RWPE2 (cell line): ENCODE data around the gene DAZAP2.
A peak's percentile ranks its signal among the peaks of the same experiment; 100 is the strongest.
"Not testable (repeated sequence)": the region's sequence is repeated elsewhere in the genome, so short reads cannot be mapped to it uniquely, and the experiment has no call there.

Experiments used
- ATAC-seq: fragments of 200-7000 bp; cut with Tn5 transposase; 3 replicates; pipeline ENCODE4 v1.9.1; 2021; ENCODE audit warnings: low read depth
- DNase-seq: peaks from one replicate; pipeline ENCODE4 v3.0.0-alpha.2; 2020; ENCODE audit warnings: low spot score
- H3K27ac ChIP-seq: fragments of 450-650 bp; 2 replicates; pipeline ENCODE4 v1.5.1; 2017; ENCODE audit warnings: mild to moderate bottlenecking; ENCODE audit not compliant: poor library complexity, severe bottlenecking
- H3K27me3 ChIP-seq: fragments of 250-450 bp; sonication (Bioruptor Pico); 2 replicates; pipeline ENCODE4 v1.5.1; 2021; ENCODE audit warnings: mild to moderate bottlenecking, moderate library complexity; ENCODE audit not compliant: insufficient read depth, poor library complexity, severe bottlenecking
- H3K36me3 ChIP-seq: fragments of 250-450 bp; sonication (Bioruptor Pico); 2 replicates; pipeline ENCODE4 v1.5.1; 2020; ENCODE audit warnings: low read depth, mild to moderate bottlenecking, moderate library complexity
- H3K4me1 ChIP-seq: fragments of 250-450 bp; sonication (Bioruptor Pico); 2 replicates; pipeline ENCODE4 v1.5.1; 2021; ENCODE audit warnings: mild to moderate bottlenecking, moderate library complexity; ENCODE audit not compliant: insufficient read depth, poor library complexity, severe bottlenecking
- H3K4me3 ChIP-seq: fragments of 250-450 bp; sonication (Bioruptor Pico); 2 replicates; pipeline ENCODE4 v1.5.1; 2021; ENCODE audit warnings: mild to moderate bottlenecking, moderate library complexity; ENCODE audit not compliant: severe bottlenecking
- H3K9me3 ChIP-seq: fragments of 250-450 bp; sonication (Bioruptor Pico); 2 replicates; pipeline ENCODE4 v1.5.1; 2021; ENCODE audit warnings: mild to moderate bottlenecking, moderate library complexity; ENCODE audit not compliant: severe bottlenecking
- CTCF ChIP-seq: fragments of 450-650 bp; IDR thresholded peaks from one replicate; pipeline ENCODE4 v1.5.1; 2017; ENCODE audit warnings: mild to moderate bottlenecking, moderate library complexity; ENCODE audit not compliant: poor library complexity, severe bottlenecking

DAZAP2 gene

GRCh38 chr12:51219322-51219721, 19.3 kb upstream of the DAZAP2 start:
- no peaks in the 10 kb centered on the region for H3K27me3 ChIP-seq
- no peak for DNase-seq
- peaks cover 6% of the 10 kb centered on the region for H3K4me1 ChIP-seq
- no peaks in the 10 kb centered on the region for H3K36me3 ChIP-seq
- no peak for ATAC-seq
- peak overlapping the region; percentile 61 for H3K27ac ChIP-seq
- no peaks in the 10 kb centered on the region for H3K9me3 ChIP-seq
- peak overlapping the region; percentile 80 for H3K4me3 ChIP-seq
- TF ChIP-seq CTCF: no peak

GRCh38 chr12:51219857-51220256, 18.8 kb upstream of the DAZAP2 start:
- not testable (repeated sequence) for H3K4me3 ChIP-seq, H3K4me1 ChIP-seq, DNase-seq, H3K9me3 ChIP-seq, H3K27me3 ChIP-seq, H3K27ac ChIP-seq, H3K36me3 ChIP-seq, ATAC-seq

GRCh38 chr12:51222461-51222860, 16.2 kb upstream of the DAZAP2 start:
- no peaks in the 10 kb centered on the region for H3K36me3 ChIP-seq
- H3K27me3 ChIP-seq: no peaks in the 10 kb centered on the region
- TF ChIP-seq CTCF: no peak
- no peak overlapping the region for H3K27ac ChIP-seq
- H3K4me3 ChIP-seq: no peak overlapping the region
- H3K9me3 ChIP-seq: no peaks in the 10 kb centered on the region
- ATAC-seq (no peak), DNase-seq (no peak)
- peaks cover 6% of the 10 kb centered on the region for H3K4me1 ChIP-seq

GRCh38 chr12:51224625-51225024, 14.0 kb upstream of the DAZAP2 start:
- H3K4me3 ChIP-seq: no peak overlapping the region
- no peak for ATAC-seq

GRCh38 chr12:51225234-51225633, 13.4 kb upstream of the DAZAP2 start:
- no peaks in the 10 kb centered on the region for H3K27me3 ChIP-seq
- no peak for TF ChIP-seq CTCF
- no peaks in the 10 kb centered on the region for H3K4me1 ChIP-seq
- H3K27ac ChIP-seq: no peak overlapping the region
- H3K36me3 ChIP-seq: no peaks in the 10 kb centered on the region
- ATAC-seq: no peak
- no peaks in the 10 kb centered on the region for H3K9me3 ChIP-seq
- no peak overlapping the region for H3K4me3 ChIP-seq
- DNase-seq: no peak

More at GRCh38 chr12:51224625-51225024, 14.0 kb upstream of the DAZAP2 start:
- H3K9me3 ChIP-seq: no peaks in the 10 kb centered on the region
- TF ChIP-seq CTCF: no peak
- no peaks in the 10 kb centered on the region for H3K27me3 ChIP-seq
- no peak for DNase-seq
- no peak overlapping the region for H3K27ac ChIP-seq
- H3K4me1 ChIP-seq: no peaks in the 10 kb centered on the region
- H3K36me3 ChIP-seq: no peaks in the 10 kb centered on the region
